NCI-H774 (cell line): ENCODE results near the gene KMT2B.

ENCODE experiments used
- DNase-seq: peaks from one replicate; lab custom pipeline; 2025; lab: John Stamatoyannopoulos, UW

KMT2B gene

DNA sequence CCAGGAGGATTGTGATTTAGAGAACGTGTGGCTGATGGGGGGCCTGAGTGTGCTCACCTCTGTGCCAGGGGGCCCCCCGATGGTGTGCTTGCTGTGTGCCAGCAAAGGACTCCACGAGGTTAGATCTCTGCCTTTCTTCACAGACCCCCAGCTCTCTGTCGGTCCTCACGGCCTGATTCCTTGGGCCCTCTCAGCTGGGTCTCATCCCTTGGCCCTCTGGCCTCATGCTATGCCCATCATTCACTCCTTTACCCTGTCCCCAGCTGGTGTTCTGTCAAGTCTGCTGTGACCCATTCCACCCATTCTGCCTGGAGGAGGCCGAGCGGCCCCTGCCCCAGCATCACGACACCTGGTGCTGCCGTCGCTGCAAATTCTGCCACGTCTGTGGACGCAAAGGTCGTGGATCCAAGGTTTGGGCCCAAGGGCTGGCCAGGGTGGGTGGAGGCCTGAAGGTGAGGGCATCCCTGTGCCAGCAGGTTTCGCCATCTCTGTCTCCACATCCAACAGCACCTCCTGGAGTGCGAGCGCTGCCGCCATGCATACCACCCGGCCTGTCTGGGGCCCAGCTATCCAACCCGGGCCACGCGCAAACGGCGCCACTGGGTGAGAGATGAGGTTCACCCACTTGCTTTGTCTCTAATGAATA, 7.5 kb downstream of the KMT2B start:
- DNase-seq, result no peak

DNA sequence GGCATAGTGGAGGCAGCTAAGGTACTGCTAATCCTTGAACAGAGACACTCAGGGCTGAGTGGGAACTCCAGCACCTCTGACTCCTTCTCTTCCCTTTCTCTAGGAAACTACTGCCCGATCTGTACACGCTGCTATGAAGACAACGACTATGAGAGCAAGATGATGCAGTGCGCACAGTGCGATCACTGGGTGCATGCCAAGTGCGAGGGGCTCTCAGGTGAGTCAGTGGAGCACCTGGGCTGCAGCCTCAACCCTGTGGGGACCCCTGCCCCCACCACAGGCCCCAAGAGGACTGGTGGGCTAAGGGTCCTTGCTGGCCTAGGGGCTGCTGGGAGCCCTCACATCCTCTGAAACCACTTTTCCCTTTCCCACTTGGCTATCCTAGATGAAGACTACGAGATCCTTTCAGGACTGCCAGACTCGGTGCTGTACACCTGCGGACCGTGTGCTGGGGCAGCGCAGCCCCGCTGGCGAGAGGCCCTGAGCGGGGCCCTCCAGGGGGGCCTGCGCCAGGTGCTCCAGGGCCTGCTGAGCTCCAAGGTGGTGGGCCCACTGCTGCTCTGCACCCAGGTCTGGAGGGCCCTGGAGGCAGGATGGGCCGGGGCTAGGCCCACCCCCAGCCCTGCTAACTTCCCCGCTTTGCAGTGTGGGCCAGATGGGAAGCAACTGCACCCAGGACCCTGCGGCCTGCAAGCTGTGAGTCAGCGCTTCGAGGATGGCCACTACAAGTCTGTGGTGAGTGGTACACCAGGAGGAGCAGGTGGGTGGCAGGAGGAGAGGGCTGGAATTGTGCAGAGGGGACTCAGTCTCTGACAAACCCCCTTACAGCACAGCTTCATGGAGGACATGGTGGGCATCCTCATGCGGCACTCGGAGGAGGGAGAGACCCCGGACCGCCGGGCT, 9.5 kb downstream of the KMT2B start:
- DNase-seq, result no peak

DNA sequence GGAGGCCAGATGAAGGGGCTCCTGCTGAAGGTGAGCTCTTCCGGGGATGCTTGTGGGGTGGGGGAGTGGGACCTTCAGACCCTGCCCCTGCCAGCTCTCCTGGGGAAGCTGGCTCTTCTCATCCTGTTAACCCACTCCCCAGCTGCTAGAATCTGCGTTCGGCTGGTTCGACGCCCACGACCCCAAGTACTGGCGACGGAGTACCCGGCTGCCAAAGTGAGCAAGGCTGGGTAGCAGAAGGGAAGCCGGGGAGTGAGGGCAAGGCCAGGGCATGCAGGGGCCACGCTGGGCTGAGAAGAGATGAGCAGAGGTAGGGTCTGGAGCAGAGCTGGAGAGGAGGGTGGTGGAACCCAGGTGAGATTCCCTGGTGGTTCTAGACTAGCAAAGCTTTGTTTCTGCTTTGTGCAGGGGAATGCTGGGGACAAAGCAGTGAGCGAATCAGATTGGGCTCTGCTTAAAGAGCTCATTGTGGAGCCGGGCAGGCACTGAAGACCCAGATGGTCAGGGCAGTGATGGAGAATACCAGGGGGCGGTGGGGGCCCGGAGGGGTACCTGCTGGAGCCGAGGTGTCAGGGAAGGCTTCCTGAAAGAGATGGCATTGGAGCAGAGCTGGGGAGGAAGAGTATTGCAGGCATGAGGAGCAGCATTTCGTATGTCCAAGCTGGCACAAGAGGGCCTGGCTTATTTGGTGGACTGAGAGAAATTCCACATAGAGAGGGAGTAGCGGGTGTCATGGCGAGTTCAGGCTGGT, 10.3 kb downstream of the KMT2B start:
- no peak for DNase-seq

DNA sequence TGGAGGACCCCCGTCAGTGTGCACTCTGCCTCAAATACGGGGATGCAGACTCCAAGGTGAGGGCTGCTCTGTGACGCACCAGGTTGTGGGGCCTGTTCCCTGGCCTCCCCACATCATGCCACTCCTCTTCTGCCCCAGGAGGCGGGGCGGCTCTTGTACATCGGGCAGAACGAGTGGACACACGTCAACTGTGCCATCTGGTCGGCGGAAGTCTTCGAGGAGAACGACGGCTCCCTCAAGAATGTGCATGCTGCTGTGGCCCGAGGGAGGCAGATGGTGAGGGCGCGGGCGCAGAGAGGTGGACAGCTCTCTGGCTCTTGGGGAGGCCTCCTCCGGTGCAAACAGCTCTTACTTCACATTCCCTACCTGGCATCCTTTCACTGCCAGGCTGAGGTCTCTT, 11.2 kb downstream of the KMT2B start:
- DNase-seq, result no peak

DNA sequence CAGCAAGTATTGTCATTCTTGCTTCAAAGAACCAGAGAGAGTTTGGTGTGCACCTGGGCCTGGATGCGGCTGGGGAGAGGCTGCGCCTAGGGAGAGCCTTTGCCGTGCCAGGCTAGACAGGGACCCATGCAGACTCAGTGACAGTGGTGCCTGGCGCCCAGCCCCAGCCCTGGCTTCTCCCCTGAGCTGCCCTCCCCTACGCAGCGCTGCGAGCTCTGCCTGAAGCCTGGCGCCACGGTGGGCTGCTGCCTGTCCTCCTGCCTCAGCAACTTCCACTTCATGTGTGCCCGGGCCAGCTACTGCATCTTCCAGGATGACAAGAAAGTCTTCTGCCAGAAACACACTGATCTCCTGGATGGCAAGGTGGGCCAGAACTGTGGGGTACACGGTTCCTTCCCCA, 12.0 kb downstream of the KMT2B start:
- no peak for DNase-seq

DNA sequence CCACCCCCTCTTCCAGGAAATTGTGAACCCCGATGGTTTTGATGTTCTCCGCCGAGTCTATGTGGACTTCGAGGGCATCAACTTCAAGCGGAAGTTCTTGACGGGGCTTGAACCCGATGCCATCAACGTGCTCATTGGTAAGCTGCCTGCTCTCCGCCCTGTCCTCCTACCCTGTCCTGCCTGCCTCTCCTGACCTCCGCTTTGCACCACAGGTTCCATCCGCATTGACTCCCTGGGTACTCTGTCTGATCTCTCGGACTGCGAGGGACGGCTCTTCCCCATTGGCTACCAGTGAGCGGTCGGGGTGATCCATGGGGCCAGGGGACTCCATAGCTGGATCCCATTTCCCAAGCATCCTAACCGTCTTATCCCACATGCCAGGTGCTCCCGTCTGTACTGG, 12.5 kb downstream of the KMT2B start:
- DNase-seq, result no peak

DNA sequence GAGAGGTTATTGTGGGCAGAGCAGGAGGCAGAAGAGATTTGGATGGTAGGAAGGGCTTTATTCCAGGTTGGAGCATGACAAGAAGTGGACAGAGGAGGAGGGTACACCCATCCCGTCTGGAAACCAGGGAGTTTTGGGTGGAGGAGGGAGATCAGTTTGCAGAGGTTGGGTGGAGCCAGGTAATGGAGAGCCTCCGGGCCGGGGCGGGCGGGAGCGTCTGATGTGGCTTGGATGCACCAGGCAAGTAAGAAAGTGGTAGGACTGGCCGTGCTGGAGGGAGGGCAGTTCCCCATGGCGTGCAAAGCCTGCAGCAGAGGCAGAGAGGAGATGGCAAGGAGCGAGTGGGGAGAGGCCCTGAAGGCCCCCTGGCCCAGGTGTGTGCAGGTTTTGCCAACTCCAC, 13.6 kb downstream of the KMT2B start:
- DNase-seq, result no peak

DNA sequence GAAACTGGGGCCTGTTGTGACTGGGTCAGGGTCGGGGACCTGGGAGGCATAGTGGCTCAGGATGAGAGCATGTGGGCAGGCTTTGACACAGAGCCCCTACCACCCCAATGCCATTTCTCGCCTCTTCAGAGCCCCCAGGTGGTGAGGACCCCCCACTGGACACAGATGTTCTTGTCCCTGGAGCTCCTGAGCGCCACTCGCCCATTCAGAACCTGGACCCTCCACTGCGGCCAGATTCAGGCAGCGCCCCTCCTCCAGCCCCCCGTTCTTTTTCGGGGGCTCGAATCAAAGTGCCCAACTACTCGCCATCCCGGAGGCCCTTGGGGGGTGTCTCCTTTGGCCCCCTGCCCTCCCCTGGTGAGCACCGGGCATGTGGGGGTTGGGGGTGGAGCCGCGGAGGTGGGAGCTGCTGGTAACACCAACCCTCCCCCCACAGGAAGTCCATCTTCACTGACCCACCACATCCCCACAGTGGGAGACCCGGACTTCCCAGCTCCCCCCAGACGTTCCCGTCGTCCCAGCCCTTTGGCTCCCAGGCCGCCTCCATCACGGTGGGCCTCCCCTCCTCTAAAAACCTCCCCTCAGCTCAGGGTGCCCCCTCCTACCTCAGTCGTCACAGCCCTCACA, 14.1 kb downstream of the KMT2B start:
- no peak for DNase-seq

DNA sequence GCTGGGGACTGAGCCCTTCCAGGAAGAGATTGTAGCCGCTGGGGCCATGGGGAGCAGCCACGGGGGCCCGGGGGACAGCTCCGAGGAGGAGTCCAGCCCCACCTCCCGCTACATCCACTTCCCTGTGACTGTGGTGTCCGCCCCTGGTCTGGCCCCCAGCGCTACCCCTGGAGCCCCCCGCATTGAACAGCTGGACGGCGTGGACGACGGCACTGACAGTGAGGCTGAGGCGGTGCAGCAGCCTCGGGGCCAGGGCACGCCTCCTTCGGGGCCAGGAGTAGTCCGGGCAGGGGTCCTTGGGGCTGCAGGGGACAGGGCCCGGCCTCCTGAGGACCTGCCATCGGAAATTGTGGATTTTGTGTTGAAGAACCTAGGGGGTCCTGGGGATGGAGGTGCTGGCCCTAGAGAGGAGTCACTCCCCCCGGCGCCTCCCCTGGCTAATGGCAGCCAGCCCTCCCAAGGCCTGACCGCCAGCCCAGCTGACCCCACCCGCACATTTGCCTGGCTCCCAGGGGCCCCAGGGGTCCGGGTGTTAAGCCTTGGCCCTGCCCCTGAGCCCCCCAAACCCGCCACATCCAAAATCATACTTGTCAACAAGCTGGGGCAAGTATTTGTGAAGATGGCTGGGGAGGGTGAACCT, 14.9 kb downstream of the KMT2B start:
- no peak for DNase-seq

DNA sequence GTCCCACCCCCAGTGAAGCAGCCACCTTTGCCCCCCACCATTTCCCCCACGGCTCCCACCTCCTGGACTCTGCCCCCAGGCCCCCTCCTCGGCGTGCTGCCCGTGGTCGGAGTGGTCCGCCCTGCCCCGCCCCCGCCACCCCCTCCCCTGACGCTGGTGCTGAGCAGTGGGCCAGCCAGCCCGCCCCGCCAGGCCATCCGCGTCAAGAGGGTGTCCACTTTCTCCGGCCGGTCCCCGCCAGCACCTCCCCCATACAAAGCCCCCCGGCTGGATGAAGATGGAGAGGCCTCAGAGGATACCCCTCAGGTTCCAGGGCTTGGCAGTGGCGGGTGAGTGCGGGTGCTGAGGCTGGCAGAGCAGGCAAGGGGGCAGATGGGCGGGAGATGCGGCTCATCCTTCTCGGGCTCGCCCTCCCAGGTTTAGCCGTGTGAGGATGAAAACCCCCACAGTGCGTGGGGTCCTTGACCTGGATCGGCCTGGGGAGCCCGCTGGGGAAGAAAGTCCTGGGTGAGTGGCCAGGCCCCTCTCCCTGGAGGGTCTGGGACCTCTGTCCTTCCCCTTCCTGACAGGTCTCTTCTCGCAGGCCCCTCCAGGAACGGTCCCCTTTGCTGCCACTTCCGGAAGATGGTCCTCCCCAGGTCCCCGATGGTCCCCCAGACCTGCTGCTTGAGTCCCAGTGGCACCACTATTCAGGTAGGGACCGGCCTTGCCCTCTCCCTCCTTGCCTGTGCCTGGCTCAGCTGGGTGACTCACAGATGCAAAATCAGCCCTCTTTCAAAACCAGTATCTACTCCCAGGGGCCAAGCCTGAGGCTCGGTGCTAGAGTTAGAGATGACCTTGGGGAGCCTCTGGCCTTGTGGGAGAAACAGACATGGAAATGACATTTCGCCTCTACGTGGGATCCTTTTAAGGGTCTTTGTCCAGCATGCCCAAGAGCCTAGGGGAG, 15.7 kb downstream of the KMT2B start:
- no peak for DNase-seq

DNA sequence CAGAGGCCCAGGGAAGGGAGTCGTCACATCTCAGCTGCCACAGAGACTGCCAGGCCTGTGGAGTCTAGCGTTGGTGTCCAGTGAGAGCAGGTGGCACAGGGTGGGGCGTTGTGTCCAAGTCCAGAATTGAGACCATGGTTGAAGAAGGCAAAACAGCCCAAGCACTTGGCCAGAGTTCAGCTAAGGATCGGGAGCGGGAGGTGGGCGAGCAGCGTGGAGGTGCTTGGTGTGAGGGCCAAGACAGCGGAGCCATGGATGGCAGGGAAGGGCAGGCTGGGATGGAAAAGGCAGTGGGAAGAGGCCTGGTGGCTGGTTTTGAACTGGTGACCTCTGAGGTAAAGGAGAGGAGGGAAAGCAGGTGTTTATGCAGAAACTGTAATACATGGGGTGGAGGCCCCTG, 16.5 kb downstream of the KMT2B start:
- DNase-seq, result no peak

DNA sequence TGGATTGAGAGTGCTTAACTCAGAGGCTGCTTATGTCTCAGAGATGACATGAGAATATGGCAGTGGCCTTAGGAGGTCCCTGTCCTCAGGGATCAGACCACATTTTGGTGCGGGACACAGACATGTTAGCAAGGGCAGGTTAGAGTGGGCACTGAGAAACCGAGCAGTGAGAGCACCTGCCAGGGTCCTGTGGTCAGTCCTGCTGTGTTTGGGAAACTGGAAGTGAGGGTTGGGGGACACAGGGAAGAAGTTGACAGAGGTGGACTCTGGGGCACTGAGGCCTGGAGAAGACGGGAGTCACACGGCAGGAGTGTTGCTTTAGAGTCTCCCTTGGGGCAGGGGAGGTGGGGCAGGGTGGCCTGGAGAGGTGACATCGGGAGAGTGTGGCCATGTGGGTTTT, 17.1 kb downstream of the KMT2B start:
- DNase-seq, result no peak

DNA sequence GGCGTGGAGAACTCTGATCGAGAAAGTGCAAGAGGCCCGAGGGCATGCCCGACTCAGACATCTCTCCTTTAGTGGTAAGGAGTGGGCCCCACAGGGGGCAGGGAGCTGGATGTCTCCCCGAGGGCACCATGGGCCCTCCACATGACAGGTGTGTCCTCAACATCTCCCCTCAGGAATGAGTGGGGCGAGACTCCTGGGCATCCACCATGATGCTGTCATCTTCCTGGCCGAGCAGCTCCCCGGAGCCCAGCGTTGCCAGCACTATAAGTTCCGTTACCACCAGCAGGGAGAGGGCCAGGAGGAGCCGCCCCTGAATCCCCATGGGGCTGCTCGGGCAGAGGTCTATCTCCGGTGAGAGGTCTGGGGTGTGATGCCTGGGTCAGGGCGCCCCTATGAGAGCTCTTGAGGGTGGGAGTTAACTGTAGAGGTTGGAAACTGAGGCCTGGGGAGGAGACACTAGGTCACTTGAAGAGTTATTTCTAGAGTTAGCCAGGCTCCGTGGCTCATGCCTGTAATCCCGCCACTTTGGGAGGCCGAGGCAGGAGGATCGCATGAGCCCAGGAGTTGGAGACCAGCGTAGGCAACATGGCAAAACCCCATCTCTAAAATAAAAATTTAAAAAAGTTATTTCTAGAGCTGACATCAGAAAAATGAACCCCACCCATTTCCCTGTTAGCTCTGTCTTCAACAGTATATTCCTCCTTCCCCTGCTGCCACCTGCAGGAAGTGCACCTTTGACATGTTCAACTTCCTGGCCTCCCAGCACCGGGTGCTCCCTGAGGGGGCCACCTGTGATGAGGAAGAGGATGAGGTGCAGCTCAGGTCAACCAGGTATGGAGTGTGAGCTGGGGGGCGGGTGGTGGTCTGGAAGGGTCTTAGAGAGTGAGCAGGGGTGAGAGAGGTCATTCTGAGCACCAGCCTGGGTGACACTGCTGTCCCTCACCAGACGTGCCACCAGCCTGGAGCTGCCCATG, 19.4 kb downstream of the KMT2B start:
- DNase-seq, result no peak

DNA sequence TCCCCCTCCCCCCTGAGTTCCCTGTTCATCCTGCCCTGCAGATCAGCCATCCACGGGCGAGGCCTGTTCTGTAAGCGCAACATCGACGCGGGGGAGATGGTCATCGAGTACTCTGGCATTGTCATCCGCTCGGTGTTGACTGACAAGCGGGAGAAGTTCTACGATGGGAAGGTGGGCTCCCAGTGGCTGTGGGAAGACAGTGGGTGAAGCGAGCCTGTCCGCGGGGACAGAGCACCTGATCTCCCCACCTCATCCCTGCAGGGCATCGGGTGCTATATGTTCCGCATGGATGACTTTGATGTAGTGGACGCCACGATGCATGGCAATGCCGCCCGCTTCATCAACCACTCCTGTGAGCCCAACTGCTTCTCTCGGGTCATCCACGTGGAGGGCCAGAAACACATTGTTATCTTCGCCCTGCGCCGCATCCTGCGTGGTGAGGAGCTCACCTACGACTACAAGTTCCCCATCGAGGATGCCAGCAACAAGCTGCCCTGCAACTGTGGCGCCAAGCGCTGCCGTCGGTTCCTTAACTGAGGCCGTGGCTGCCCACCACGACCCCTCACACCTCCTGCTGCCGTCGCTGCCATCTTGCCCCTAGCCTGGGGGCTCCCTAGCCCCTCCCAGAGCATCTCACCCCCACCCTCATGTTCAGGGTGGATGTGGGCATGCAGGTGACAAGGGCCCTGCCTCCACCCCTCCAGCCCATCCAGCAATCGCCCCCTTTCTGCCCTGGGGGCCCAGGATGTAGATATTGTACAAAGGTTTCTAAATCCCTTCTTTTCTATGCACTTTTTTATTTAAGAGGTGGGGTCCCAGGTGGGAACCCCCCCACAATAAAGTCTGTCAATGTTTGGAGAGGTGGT, 20.5 kb downstream of the KMT2B start:
- no peak for DNase-seq

DNA sequence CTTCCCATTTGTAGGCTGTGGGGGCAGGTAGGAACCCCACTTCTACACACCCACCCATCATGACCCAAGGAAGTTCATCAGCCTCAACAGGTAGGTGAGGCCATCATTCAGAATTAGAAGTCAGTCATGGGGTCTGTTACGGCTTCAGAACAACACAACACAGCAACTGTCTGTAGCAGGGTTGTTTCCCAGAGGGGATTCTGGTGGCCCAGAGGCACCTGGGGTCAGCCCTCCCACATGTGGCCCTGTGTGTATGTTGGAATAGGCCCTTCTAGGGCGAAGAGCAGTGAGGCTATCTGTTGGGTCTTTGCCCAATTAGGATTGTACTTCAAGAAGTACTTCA, 21.1 kb downstream of the KMT2B start:
- DNase-seq, result no peak

DNA sequence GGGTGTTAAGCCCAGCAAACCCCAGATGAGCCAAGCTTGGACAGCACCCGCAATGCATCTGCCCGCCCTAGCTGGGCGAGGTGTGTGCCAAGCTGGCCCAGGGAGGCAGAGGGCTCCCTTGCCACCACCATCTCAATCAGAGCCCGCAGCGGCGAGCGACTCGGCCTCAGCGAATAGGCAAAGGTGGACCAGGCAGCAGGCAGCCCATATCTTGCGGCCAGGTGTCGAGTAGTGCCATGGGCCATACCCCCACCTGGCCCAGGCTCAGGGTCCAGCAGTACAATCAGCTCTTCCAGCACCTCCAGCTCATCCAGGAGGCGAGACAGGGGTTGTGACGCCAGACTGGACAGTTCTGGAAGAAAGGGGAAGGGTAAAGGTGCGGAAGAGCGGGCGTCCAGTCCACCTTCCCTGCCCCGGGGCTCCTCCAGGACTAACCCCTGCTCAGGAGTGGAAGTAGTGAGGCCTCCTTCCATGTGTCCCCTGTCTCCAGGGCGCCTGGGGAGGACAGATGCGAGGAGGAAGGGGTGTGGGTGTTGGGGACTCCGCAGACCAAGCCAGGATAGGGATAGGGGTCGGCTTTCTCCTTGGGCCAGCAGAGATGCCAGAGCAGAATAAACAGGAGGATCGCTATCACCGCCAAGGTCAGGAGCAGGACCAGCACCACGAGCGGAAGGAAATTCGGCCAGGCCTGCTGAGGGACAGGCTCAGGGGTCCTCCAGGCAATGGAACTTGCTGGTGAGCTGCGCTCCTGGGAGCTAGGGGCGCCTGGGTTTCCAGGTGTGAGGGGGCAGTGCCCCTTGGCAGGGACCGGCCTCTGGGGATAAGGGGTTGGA, 21.7 kb downstream of the KMT2B start:
- no peak for DNase-seq

DNA sequence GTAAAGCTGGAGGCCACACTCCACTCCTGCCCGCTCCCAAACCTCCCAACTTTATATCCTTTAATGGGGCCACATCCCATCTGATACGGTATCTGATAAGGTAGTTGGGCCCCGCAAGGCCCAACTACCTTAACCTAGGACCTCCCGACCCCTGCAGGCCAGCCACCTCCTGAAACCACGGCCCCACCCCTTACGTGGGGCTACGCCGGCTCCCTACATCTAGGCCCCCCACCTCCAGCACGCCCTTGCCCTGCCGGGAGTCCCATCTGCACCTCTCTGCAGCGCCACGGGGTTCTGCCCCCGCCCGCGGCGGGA, 22.3 kb downstream of the KMT2B start:
- DNase-seq, result no peak
